PC-3 (cell line): ENCODE results near the gene LAMA5.

Experiments
- CTCF ChIP-seq: fragments of 300-600 bp; sonication (generic); conservative IDR thresholded peaks from 2 replicates; pipeline ENCODE4 v1.5.1; 2017; ENCODE audit warnings: antibody characterized with exemption, low read depth, mild to moderate bottlenecking, low read length
- EZH2 ChIP-seq: fragments of 300-600 bp; sonication (generic); IDR thresholded peaks from one replicate; pipeline ENCODE4 v1.6.1; 2017; ENCODE audit warnings: antibody characterized with exemption, mild to moderate bottlenecking, low read length; ENCODE audit not compliant: unreplicated experiment
- EZH2phosphoT487 ChIP-seq: fragments of 300-600 bp; sonication (generic); IDR thresholded peaks from 2 replicates; pipeline ENCODE4 v1.6.1; 2018; ENCODE audit warnings: mild to moderate bottlenecking, antibody characterized with exemption, low read length, borderline replicate concordance

GRCh38 chr20:62411479-62412193 lies 44.5 kb upstream of the LAMA5 start:
- TF ChIP-seq CTCF: no peak
- TF ChIP-seq EZH2: no peak
- no peak for TF ChIP-seq EZH2phosphoT487
